ENCODE data around the gene FRG2C.
"Not testable (repeated sequence)": the region's sequence is repeated elsewhere in the genome, so short reads cannot be mapped to it uniquely, and the experiment has no call there.

FRG2C gene

DNA sequence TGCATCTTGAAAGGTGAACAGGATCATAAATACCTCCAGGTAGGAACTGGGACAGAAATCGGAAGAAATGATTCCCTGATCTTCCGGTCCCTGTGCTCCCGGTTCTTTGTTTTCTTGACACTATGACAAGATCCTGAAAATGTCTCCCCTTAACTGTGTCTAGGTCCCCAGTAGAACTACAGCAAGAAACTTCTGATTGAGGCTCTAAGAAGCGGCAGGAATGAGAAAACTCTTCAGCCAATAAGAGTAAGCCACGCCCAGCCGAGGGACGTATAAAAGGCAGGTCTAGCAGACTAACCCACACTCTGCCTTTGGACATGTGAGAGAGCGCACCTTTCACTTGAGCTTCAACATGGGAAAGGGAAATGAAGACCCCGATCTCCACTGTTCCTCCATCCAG is at the start of gene FRG2C:
FRG2C (plus strand) TSS at position 301 of the 400 bp plus-strand sequence; CDS start at position 353, 52 bp downstream.
- DNase-seq: not testable (repeated sequence)

DNA sequence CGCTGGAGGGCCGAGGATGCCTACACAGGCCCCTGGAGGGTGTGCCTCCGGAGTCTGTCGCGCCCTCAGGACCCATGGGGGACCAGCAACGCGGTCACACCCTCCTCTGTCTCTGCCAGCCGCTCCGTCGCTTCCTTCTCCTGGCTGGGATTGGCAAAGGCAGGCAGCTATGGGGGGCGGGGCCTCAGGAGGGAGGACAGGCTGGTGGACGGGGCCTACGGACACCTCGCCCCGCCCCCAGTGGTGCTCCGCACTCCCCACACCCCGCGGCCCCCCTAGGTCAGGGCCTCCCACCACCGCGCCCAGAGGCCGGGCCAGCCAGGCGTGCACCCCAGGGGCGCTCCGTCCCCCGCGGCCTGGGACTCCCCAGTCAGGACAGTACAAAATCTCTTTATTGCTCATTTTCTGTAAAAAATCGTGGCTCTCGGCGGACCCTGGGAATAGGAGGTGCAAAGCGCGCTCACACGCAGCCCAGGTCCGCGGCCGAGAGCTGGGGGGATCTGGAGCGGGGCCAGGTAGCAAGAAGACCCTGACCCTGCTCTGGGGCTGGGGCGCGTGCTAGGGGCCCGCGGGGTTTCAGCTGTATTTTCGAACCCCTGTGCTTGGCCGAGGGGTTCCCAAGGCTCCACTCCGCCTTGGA is 45.3 kb upstream of the FRG2C start:
- not testable (repeated sequence) for DNase-seq

DNA sequence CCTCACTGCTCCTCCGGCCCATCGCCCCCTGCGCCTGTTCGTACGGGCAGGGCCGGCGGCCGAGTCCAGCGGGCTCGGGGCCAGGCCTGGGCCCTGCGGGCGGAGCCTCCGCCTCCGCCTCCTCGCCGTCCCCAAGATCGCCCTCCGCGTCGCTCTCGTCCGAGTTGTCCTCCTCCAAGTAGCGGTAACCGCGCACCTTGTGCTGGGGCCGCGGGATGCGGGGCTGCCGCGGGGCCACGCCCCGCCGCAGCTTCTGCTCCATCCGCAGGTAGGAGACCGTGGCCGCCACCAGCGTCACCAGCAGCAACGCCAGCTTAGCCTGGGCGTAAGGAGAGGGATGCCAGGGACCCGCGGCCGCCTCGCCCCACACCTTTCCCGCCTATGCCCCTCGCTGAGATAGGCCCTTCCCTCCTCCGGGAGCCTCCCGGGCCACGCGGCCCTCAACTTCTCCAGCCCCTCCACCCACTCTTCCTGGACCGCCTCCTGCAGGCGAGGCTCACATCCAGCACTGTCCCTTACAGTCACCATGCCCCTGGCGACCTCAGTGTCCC is 44.6 kb upstream of the FRG2C start:
- not testable (repeated sequence) for DNase-seq

DNA sequence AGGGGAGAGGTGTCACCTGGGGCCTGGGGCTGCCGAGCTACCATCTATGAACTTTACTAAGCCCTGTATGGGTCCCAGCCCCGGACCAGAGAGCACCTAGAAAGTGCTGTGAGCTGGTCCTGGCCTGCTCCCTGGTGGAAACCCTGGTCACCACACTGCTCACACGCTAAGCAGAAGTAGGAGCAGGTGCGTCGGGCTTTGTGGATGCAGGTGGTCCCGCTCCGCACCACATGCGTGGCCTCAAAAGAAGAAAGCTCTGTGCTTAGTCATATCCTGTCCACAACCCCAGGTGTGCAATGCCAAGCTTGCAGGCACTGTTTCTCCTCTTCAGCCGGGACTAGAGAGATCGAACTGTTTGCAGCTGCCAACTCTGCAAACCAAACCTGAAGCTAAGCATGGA is 42.4 kb upstream of the FRG2C start:
- DNase-seq: not testable (repeated sequence)

DNA sequence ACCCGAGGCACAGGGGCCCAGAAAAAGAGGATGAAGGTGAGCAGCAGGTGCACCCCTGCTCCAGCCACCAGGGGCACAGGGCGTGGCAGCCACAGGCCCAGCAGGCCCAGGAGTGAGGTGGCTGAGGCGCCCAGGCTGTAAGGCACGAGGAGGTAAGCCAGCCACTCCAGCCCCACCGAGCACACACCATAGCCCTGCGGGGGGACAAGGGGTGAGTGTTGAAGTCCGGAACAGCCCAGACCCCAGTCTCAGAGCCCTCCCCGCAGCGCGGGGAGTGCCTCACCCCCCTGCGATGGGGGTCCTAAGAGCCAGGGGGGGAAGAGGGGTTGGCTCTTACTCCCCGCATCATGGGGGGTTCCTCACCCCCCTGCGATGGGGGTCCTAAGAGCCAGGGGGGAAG is 40.5 kb upstream of the FRG2C start:
- not testable (repeated sequence) for DNase-seq

DNA sequence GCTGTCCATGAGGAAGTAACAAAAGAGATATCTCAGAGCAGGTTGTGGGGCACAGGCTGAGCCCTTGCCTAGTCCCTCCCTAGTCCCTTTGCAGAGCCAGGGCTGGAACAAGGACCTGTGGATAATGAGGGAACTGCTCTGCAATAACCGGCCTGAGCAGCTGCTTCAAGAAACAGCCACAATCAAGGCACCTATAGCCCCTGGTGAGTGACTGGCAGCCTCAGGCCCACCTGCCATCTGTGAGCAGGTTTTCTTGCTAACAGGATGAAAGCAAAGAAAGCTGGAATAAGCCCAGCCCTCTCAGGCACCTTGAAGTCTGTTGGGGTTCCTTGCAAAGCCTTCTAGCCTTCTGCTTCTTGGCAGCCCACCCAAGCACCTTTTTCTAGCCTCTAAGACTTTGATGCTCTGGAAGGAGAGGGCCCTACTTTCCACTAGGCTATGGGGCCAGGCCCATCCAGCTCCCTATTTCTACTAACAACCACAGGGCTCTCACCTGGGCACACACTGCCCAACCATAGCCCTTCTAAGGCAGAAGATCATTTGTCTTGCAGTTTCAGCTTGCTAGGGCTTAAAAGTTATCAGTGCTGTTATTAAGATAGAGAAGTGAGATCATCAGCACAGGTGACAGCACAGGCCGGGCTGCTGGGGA is 33.1 kb upstream of the FRG2C start:
- not testable (repeated sequence) for DNase-seq

DNA sequence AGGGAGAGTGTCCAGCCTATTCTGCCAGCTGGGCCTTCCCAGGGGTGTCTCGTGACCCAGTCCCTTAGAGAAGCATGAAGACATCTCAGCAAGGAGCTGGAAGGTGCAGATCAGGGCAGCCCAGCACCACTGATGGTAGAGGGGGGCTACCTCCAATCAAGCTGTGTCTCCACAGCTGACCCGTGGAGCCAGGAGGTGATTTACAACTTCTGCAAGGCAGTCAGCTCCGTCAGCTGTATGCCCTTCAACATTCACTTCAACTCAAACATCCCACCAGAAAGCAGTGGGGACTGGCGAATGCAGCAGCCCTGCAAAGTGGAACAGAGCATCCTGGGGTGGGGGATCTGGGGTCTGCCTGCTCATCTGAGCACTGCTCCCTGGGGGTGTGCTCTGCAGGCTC is 32.6 kb upstream of the FRG2C start:
- DNase-seq: no peak

DNA sequence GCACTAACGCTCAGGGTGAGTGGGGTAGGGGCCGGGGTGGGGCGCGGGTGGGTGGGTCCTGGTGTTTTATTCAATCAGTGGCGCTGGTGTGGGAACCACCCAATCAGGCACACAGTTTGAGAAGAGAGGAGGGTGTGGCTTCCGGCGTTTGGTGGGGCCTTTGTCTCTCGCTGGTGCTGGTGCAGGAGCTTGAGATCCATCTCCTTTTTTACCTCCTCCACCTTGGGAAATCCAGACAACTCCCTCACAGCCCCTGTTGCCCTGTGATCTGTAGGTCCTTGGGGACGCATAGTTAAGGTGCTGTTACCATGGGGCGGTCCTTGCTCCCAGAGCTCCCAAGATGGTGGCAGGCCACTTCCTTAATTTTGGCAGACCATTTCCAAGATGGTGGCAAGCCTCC is 25.2 kb upstream of the FRG2C start:
- DNase-seq: not testable (repeated sequence)

DNA sequence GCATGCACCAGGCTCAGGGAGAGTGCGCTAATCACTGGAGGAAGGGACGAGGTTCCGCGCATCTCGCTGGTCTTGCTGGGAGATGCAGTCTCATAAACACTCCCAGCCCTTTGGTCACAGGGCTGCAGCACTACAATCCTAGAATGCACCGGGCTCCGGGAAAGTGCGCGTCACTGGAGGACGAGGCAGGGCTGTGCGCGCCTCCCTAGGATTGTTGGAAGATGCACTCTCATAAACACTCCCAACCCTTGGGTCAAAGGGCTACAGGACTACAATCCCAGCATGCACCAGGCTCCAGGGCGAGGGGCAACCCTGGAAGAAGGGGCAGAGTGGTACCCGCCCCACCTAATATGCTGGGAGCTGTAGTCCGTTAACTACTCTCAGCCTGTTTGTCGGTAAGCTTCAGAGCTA is 23.0 kb upstream of the FRG2C start:
- not testable (repeated sequence) for DNase-seq

DNA sequence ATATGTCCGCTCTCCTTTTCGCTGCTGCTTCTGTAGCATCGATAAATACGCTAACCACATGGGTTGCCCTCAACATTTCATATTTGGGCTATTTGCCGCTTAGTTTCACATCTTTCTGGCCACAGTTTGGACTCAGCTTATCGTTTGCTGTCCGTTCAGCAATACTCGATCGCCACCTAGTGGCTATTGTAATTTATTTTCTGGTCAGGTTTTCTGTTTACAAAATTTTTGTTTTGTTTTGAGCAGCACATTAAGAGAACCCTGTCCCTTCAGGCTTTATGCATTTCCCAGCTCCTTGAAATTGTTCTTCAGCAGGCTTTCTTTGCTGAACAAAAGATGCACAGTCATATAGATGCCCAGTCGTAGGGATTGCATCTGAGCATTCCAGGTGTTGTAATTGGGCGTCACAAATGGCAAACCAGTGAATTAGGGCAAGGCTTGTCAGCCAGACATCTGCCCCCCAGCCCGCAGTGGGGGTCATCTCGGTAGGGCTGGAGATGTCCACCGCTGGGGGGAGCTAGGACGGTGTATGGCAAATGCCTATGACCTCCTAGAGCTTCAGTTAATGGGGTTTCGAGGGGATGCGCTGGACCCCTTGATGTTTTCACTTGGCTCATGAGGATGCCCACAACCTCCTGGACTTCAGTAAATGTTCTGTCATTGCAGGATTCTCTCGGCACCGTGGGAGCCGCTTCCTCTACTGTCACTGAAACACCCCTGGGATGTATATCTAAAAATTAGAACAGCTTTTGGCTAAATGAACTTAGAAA is 20.9 kb upstream of the FRG2C start:
- not testable (repeated sequence) for DNase-seq

DNA sequence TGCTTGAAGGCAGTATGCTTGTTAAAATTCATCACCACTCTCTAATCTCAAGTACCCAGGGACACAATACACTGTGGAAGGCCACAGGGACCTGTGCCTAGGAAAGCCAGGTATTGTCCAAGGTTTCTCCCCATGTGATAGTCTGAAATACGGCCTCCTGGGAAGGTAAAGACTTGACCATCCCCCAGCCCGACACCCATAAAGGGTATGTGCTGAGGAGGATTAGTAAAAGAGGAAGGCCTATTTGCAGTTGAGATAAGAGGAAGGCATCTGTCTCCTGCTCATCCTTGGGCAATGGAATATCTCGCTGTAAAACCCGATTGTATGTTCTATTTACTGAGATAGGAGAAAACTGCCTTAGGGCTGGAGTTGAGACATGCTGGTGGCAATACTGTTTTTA is 18.6 kb upstream of the FRG2C start:
- not testable (repeated sequence) for DNase-seq

DNA sequence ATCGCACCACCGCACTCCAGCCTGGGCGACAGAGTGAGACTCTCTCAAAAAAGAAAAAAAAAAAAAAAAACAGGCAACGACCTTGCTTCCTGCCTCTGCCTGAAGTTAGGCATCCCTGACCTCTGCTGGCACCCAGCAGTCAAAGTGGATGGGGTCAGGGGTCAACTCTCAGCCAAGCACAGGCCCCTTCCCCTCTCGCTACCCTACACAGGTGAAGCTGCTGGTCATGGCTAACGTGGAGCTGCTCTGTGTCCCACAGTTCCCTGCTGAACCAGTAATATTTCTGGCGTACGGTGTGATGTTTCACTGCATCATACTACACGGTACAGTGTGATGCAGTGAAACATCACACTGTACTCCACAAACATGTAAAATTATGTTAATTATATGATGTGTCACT is 13.9 kb upstream of the FRG2C start:
- no peak for DNase-seq

DNA sequence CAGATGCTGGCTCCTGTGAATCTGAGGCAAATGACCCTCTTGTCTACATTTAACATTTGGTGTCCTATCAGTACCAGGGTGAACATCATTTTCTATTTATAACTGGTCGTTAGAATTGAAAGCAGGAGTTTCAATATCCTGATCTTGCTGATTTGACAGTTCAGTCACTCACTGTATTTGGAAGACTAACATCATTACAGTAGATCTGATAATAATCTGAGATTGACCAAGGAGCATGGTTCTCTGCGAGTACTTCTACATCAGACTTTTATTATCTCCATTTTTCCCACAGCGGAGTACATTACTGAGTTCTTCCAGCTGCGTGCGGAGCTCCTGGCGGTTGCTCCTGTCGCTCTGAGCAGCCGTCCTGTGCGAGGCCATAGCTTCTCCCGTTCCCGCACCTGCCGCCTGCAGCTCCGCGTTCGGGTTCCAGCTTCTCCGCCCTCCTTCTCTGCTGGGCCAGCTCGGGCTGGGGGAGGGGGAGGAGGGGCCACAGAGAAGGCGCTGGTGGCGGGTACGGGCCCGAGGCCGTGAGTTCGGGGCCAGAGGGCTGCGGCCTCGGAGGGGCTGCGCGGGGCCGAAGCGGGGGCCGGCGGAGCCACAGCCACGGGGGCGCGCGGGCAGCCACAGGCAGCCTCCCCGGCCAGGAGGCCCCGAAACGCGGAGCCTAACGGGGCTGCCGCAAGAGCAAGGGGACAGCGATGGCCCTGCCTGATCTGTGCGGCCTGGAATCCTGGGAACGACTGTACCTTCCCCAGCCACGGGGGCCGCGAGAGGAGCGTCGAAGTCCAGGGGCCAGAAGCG is 8.8 kb upstream of the FRG2C start:
- DNase-seq: not testable (repeated sequence)

DNA sequence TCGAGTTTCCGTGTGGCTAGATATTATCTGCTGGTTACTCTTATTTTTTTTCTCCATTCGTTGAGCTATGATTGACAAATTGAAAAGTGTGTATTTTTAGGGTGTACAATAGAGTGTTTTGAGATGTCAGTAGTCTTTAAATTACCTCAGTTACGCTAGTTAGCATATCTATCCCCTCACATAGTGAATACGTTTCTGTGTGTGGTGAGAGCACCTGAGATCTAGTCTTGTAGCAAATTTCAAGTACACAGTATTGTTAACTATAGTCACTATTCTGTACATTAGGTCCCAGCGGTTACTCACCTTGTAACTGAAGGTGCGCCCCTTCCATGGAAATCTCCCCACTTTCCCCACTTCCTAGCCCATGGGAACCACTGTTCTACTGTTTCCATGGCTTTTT is 8.2 kb upstream of the FRG2C start:
- DNase-seq: not testable (repeated sequence)

DNA sequence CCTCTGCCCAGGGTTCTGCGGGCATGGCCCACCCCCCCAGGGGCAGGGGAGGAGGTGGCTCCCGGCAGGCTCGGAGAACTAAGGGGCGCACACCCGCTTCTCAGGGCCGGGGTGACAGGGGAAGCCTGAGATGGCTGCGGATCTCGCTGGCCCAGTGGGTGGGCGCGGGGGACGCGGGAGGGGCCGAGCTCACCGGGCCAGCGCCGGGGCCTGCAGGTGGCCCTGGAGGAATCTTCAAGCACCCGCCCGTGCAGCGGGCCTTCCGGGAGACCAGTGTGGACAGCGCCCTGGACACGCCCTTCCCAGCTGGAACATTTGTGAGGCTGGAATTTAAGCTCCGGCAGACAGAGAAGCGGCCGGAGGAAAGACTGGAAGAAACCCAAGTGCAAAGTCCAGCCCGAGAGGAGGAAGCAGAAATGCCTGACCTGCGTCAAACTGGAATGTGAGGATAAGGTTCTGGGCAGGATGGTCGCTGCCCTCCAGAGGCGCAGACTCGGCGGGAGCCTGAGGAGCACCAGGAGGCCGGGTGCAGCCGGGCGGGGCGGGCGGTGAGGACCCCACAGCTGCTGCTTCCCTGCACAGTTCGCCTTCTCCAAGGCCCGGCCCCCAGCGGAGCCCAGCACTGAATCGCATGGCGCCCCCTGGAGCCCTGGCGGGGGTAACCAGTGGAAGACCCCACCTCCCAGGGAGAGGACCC is 5.6 kb upstream of the FRG2C start:
- not testable (repeated sequence) for DNase-seq

DNA sequence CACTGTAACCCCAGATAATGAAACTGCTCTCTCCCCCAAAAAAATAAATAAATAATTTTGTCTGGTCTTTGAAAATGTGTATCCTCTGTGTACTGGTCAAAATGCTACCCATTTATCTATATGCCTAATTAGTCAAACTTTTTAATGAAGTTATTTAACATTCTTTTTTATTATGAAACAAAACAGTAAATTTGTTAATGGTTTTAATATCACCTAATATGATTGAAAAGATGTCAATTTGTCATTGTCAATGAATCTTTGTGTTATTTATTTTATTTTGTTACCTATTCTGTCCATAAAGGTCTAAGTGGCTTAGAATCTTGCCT is 5.1 kb upstream of the FRG2C start:
- DNase-seq: not testable (repeated sequence)

DNA sequence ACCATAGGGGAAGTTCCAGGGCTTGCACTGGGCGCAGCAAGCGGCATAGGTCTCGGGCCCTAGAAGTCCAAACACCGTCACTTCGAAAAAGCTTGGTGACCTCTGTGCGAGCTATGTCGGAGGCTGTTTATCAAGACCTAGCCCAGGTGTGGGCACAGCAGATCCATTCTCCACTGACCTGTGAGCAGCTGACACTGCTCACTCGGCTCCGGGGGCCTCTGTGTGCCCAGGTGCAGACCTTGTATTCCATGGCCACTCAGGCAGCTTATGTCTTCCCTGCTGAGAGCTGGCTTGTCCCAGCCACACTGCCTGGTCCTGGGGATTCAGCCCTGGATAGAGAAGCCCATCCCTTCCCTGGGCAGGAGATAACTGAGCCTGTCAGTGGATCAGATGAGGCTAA is 1.5 kb downstream of the FRG2C start:
- not testable (repeated sequence) for DNase-seq

DNA sequence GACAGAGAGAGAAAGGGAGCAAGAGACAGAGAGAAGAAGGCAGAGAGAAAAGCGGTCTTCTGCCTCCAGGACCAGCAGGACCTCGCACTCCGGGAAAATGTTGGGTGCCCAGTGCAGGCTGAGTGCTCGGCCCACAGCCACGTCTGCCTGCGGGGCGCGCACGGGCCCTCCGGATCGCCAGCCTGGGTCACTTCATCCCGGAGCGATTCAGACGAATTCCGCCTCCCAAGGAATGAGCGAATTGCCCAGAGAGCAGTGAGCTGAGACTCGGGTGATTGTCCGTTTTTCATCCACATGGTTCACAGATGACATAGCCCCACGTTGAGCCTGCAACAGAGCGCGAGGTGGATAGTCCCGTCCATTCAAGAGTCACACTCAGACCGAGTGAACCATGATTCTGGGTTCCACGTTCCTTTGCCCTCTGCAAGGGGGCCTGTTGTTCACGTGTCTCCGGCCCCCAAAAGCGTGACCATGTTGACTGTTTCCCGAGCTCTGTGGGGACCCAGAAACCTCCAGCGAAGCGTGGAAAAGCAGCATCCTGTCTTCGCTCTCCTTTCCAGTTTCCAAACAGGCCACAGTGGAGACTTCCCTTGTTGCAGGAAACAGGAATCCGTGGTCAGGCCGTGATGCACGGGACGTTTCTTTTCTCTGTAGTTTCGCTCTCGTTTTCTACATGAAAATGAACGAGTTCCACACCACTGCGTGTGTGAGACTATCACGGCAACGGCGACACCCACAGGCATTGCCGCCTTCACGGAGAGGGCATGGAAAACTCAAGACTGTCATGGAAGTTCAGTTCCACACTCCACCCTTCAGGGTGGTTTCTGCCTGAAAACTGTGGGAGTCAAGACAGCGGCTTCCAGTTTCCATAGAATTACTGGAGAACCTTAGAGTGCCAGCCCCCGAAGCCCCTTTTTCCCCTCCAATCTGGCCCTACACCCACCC is 3.9 kb downstream of the FRG2C start:
- not testable (repeated sequence) for DNase-seq

DNA sequence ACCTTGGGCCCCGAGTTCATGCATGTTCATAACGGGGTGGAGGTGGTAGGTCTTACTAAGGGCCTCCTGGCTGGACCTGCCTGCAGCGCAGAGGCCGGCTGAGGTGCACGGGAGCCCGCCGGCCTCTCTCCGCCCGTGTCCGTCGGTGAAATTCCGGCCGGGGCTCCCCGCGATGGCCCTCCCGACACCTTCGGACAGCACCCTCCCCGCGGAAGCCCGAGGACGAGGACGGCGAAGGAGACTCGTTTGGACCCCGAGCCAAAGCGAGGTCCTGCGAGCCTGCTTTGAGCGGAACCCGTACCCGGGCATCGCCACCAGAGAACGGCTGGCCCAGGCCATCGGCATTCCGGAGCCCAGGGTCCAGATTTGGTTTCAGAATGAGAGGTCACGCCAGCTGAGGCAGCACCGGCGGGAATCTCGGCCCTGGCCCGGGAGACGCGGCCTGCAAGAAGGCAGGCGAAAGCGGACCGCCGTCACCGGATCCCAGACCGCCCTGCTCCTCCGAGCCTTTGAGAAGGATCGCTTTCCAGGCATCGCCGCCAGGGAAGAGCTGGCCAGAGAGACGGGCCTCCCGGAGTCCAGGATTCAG is 4.7 kb downstream of the FRG2C start:
- not testable (repeated sequence) for DNase-seq
